ENCODE results near the gene MAST3.

GRCh38 chr19:18156841-18157464 lies 59.4 kb downstream of the MAST3 start:
- TF ChIP-seq CTCF (IDR thresholded peaks at IDR 0.05; ENCODE audit: low read depth, low read length) (no peak), EZH2phosphoT487 (IDR thresholded peaks at IDR 0.05; ENCODE audit: low read depth) (no peak)
